SK-N-SH (cell line): ENCODE measurements around the gene AGTRAP. TPM values are rescaled to one million over a fixed set of nuclear protein-coding genes. Genes with fewer than 3 reads are reported as not detected.

Experiments used
- CTCF ChIA-PET: fragments of 300-600, 350-600 bp; formaldehyde crosslinking; extraction: SDS; loops from one replicate; lab custom pipeline; 2021; lab: Yijun Ruan, JAX
- POLR2A ChIA-PET: fragments of 350-600 bp; sonication (Branson Sonifier 250); formaldehyde crosslinking; extraction: SDS; loops from one replicate; lab custom pipeline; 2020; ENCODE audit warnings: antibody characterized with exemption, inconsistent platforms; lab: Yijun Ruan, JAX
- DNase-seq: peaks from one replicate; pipeline ENCODE4 v3.0.0; 2012
- H2AFZ ChIP-seq: fragments of 200-600 bp; sonication (generic); 2 replicates; pipeline ENCODE4 v1.8.1; 2016; ENCODE audit warnings: antibody characterized with exemption, mild to moderate bottlenecking, low read depth
- H3F3A ChIP-seq: fragments of 200-600 bp; sonication (generic); replicated peaks from 2 replicates; pipeline ENCODE3; 2016; ENCODE audit warnings: antibody characterized with exemption, mild to moderate bottlenecking; ENCODE audit not compliant: insufficient read depth
- H3K27ac ChIP-seq, 2 experiments: fragments of 200-500 bp in 1 of 2; fragments of 200-600 bp in 1 of 2; sonication (Bioruptor generic) in 1 of 2; sonication (generic), shearing (Covaris generic) in 1 of 2; 2 replicates each; pipeline versions ENCODE4 v1.5.1 to v1.6.1; 2014 to 2016; ENCODE audit warnings: low read depth in 2 of 2, inconsistent platforms in 1 of 2, low read length in 1 of 2, mild to moderate bottlenecking in 1 of 2, mixed read lengths in 1 of 2
- H3K27me3 ChIP-seq: fragments of 200-600 bp; sonication (generic), shearing (Covaris generic); 2 replicates; pipeline ENCODE4 v1.6.1; 2016; ENCODE audit warnings: mixed run types; ENCODE audit not compliant: insufficient read depth
- H3K36me3 ChIP-seq, 2 experiments: fragments of 200-500 bp in 1 of 2; fragments of 200-600 bp in 1 of 2; sonication (Bioruptor generic) in 1 of 2; sonication (generic) in 1 of 2; replicated peaks in 1 of 2; 2 replicates each; pipeline versions ENCODE3 to v1.5.1; 2014 to 2016; ENCODE audit warnings: low read length in 1 of 2, mild to moderate bottlenecking in 1 of 2; ENCODE audit not compliant: insufficient read depth in 2 of 2, control insufficient read depth in 1 of 2
- H3K4me1 ChIP-seq, 2 experiments: fragments of 200-500 bp in 1 of 2; fragments of 200-600 bp in 1 of 2; sonication (Bioruptor generic) in 1 of 2; sonication (generic), shearing (Covaris generic) in 1 of 2; 2 replicates each; pipeline versions ENCODE4 v1.5.1 to v1.6.1; 2014 to 2016; ENCODE audit warnings: low read depth in 1 of 2, low read length in 1 of 2, mixed run types in 1 of 2; ENCODE audit not compliant: insufficient read depth in 2 of 2, control insufficient read depth in 1 of 2
- H3K4me2 ChIP-seq: fragments of 200-600 bp; sonication (generic), shearing (Covaris generic); 2 replicates; pipeline ENCODE4 v1.6.1; 2017; ENCODE audit warnings: mixed run types
- H3K4me3 ChIP-seq, 2 experiments: fragments of 200-500 bp in 1 of 2; fragments of 200-600 bp in 1 of 2; sonication (Bioruptor generic) in 1 of 2; sonication (generic), shearing (Covaris generic) in 1 of 2; 2 replicates each; pipeline versions ENCODE4 v1.5.1 to v1.8.1; 2014 to 2016; ENCODE audit warnings: low read depth in 2 of 2, inconsistent platforms in 1 of 2, low read length in 1 of 2, mild to moderate bottlenecking in 1 of 2, mixed read lengths in 1 of 2, moderate library complexity in 1 of 2
- H3K79me2 ChIP-seq: fragments of 200-600 bp; sonication (generic); 2 replicates; pipeline ENCODE4 v1.8.1; 2017; ENCODE audit warnings: mild to moderate bottlenecking; ENCODE audit not compliant: insufficient read depth
- H3K9ac ChIP-seq: fragments of 200-600 bp; sonication (generic); 2 replicates; pipeline ENCODE4 v1.6.1; 2017; ENCODE audit warnings: mixed run types
- H3K9me2 ChIP-seq: fragments of 200-600 bp; sonication (generic); 2 replicates; pipeline ENCODE4 v1.6.1; 2017; ENCODE audit warnings: mixed run types
- H3K9me3 ChIP-seq: fragments of 200-600 bp; sonication (generic); 2 replicates; pipeline ENCODE4 v1.6.1; 2017; ENCODE audit warnings: mixed run types, mild to moderate bottlenecking, moderate library complexity
- H4K20me1 ChIP-seq: fragments of 200-600 bp; sonication (generic); 2 replicates; pipeline ENCODE4 v1.6.1; 2017; ENCODE audit warnings: mild to moderate bottlenecking, mixed run types; ENCODE audit not compliant: insufficient read depth
- CTCF ChIP-seq: fragments of 200-600 bp; sonication (generic); IDR thresholded peaks from 2 replicates; pipeline ENCODE4 v1.6.1; 2017; ENCODE audit warnings: antibody characterized with exemption, mild to moderate bottlenecking, moderate library complexity
- EP300 ChIP-seq, 2 experiments: IDR thresholded peaks; 2 replicates each; pipeline versions ENCODE4 v1.4.0 to v1.6.1; 2012; ENCODE audit warnings: borderline replicate concordance in 1 of 2, low read depth in 1 of 2, low read length in 1 of 2
- FOSL2 ChIP-seq: IDR thresholded peaks from 2 replicates; pipeline ENCODE4 v1.4.0; 2012; ENCODE audit warnings: low read depth, mild to moderate bottlenecking, moderate library complexity, borderline replicate concordance
- FOXJ3 ChIP-seq: sonication (generic); formaldehyde crosslinking; IDR thresholded peaks from 2 replicates; pipeline ENCODE4 v1.5.1; 2020; ENCODE audit warnings: mild to moderate bottlenecking, missing genetic modification reagents
- IRF3 ChIP-seq: fragments of 150-350 bp; IDR thresholded peaks from 2 replicates; pipeline ENCODE4 v1.6.1; 2016; ENCODE audit warnings: mild to moderate bottlenecking, low read depth, low read length
- JUND ChIP-seq: IDR thresholded peaks from 2 replicates; pipeline ENCODE4 v1.4.0; 2012
- NFIC ChIP-seq: IDR thresholded peaks from 2 replicates; pipeline ENCODE4 v1.4.0; 2012; ENCODE audit warnings: borderline replicate concordance
- PBX3 ChIP-seq: IDR thresholded peaks from 2 replicates; pipeline ENCODE4; 2012
- POLR2AphosphoS5 ChIP-seq: IDR thresholded peaks from 2 replicates; pipeline ENCODE4 v1.6.1; 2012; ENCODE audit warnings: low read depth, low read length
- RAD21 ChIP-seq: IDR thresholded peaks from 2 replicates; pipeline ENCODE4 v1.6.1; 2012; ENCODE audit warnings: mild to moderate bottlenecking, low read length
- RCOR1 ChIP-seq: fragments of 150-350 bp; IDR thresholded peaks from 2 replicates; pipeline ENCODE4 v1.6.1; 2017; ENCODE audit warnings: antibody characterized with exemption, low read length
- RXRA ChIP-seq: IDR thresholded peaks from 2 replicates; pipeline ENCODE4 v1.4.0; 2012; ENCODE audit warnings: low read depth, mild to moderate bottlenecking, borderline replicate concordance
- SIN3A ChIP-seq: IDR thresholded peaks from 2 replicates; pipeline ENCODE4 v1.6.1; 2012; ENCODE audit warnings: low read depth, mild to moderate bottlenecking, low read length, moderate library complexity, borderline replicate concordance
- TAF1 ChIP-seq: IDR thresholded peaks from 2 replicates; pipeline ENCODE4 v1.6.1; 2012; ENCODE audit warnings: low read depth, mild to moderate bottlenecking, low read length, moderate library complexity, borderline replicate concordance
- USF1 ChIP-seq: IDR thresholded peaks from 2 replicates; pipeline ENCODE4 v1.4.0; 2012; ENCODE audit warnings: low read depth, borderline replicate concordance
- WGBS: methylation state at CpG from one replicate; pipeline ENCODE4 v1.1.6; 2017; ENCODE audit warnings: low lambda C conversion rate; 5-methylcytosine and 5-hydroxymethylcytosine counted together
- polyA plus RNA-seq, 3 experiments: library from polyadenylated mRNA; depleted of rRNA; stranded (reverse); fragments of >200 nt; gene quantifications; 2 replicates each; pipeline ENCODE4 v1.2.3, GENCODE V29; 2012

AGTRAP gene
- polyA plus RNA-seq, 1 of the 3 experiments (the other 2 are of a cell fraction), result 66.2 TPM

- ChIA-PET CTCF (interaction anchor here (2.7 kb wide), 1 partner anchor 14 kb away, joined by 11 read pairs; no protein-coding TSS in a partner anchor), POLR2A (no interaction called here)
- 60% methylated on average over 6 of the region's 11 CpGs for WGBS
These were observed 35.6 kb downstream of the AGTRAP start for GRCh38 chr1:11771481-11772043.

GRCh38 chr1:11772458-11772857 lies 36.5 kb downstream of the AGTRAP start:
- Histone ChIP-seq H3F3A (no peaks in the 10 kb centered on the region), H4K20me1 (no peaks in the 10 kb centered on the region), H2AFZ (no peak overlapping the region), H3K36me3 (no peaks in the 10 kb centered on the region), H3K9me2 (no peaks in the 10 kb centered on the region), H3K27ac (no peak overlapping the region), H3K9me3 (no peaks in the 10 kb centered on the region), H3K79me2 (no peaks in the 10 kb centered on the region), H3K27me3 (no peaks in the 10 kb centered on the region), H3K4me3 (no peak overlapping the region), H3K4me1 (peaks cover 0 to 6% of the 10 kb centered on the region in 2 experiments; a peak in 1 of 4 replicates), H3K4me2 (no peak overlapping the region), H3K9ac (no peak overlapping the region)
- WGBS, result 71% methylated on average over 5 of the region's 5 CpGs
- DNase-seq, result no peak
- ChIA-PET POLR2A (no interaction called here), CTCF (interaction anchor here (1.0 to 2.7 kb wide), 2 partner anchors 13 to 65 kb away, joined by 3 to 11 read pairs; no protein-coding TSS in a partner anchor)
- no peak for TF ChIP-seq FOXJ3 (CRISPR knock-in tag)
- no peak for TF ChIP-seq NFIC
- TF ChIP-seq IRF3, result no peak
- no peak for TF ChIP-seq RXRA
- TF ChIP-seq FOSL2, result no peak
- TF ChIP-seq PBX3, result no peak
- TF ChIP-seq USF1, result no peak
- no peak for TF ChIP-seq EP300 (IDR thresholded peaks at IDR 0.05; ENCODE audit: borderline replicate concordance in 1 of 2, low read depth in 1 of 2, low read length in 1 of 2)
- no peak for TF ChIP-seq POLR2AphosphoS5

More at GRCh38 chr1:11771481-11772043, 35.6 kb downstream of the AGTRAP start:
- Histone ChIP-seq H3K4me3 (no peak overlapping the region), H3K9me2 (no peaks in the 10 kb centered on the region), H2AFZ (no peak overlapping the region), H3K4me1 (peaks cover 0 to 6% of the 10 kb centered on the region in 2 experiments; a peak in 1 of 4 replicates), H4K20me1 (no peaks in the 10 kb centered on the region), H3K27me3 (no peaks in the 10 kb centered on the region), H3K9ac (no peak overlapping the region), H3K36me3 (no peaks in the 10 kb centered on the region), H3K9me3 (no peaks in the 10 kb centered on the region), H3K4me2 (no peak overlapping the region), H3K79me2 (no peaks in the 10 kb centered on the region), H3K27ac (no peak overlapping the region), H3F3A (no peaks in the 10 kb centered on the region)
- TF ChIP-seq TAF1 (no peak), CTCF (no peak), JUND (no peak), RAD21 (no peak), POLR2AphosphoS5 (no peak), FOXJ3 (CRISPR knock-in tag) (no peak), RCOR1 (no peak), SIN3A (no peak)
- no peak for DNase-seq
